ENCODE results near the gene FAM98B.

FAM98B gene

DNA sequence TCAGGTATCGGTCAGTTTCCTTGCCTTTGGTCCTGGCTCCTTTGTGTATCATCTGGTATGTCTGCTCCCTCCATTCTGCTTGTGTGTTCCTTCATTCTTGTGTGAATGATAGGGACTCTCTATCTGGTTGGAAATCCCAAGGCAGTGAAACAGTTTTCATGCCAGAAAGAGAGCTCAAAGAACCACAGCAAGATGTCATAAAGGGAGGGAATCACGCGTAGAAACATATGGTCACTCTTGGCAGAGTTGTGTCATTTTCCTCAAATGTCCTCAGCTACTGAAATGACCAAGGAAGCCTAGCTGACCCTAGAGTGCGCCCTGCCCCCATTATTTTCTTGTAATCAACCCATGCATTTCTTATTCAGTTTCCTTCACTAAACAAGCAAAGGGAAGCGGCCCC lies 62.7 kb downstream of the FAM98B start:
- H3K27ac ChIP-seq (ENCODE audit: low read length, poor library complexity, severe bottlenecking): no peak overlapping the region
- no peaks in the 10 kb centered on the region for H3K79me1 ChIP-seq (replicated peaks; ENCODE audit: low read length, poor library complexity, severe bottlenecking)
- no peaks in the 10 kb centered on the region for H3K9me3 ChIP-seq (ENCODE audit: control insufficient read depth, low read length)
- no peak overlapping the region for H3K4me2 ChIP-seq (ENCODE audit: low read length, poor library complexity, severe bottlenecking)
- H3K4me3 ChIP-seq (ENCODE audit: insufficient read depth in 1 of 2, low read depth in 1 of 2, low read length in 2 of 2): no peak overlapping the region
- H2AK5ac ChIP-seq (ENCODE audit: low read length, severe bottlenecking): no peak overlapping the region
- DNase-seq: no peak
- H3K9ac ChIP-seq (ENCODE audit: low read length): no peak overlapping the region
- no peak overlapping the region for H3K23ac ChIP-seq (ENCODE audit: low read length in 2 of 2)
- no peak overlapping the region for H2AFZ ChIP-seq (ENCODE audit: low read depth, low read length)
- no peak overlapping the region for H2BK120ac ChIP-seq (ENCODE audit: low read depth, low read length)
- no peaks in the 10 kb centered on the region for H3K36me3 ChIP-seq (ENCODE audit: control insufficient read depth in 1 of 2, insufficient read depth in 2 of 2, low read depth in 1 of 2, low read length in 2 of 2)
- no peak overlapping the region for H3K14ac ChIP-seq (ENCODE audit: low read length in 2 of 2)
- no peak overlapping the region for H3K18ac ChIP-seq (ENCODE audit: low read depth in 1 of 2, low read length in 2 of 2)
- no peak overlapping the region for H4K8ac ChIP-seq (ENCODE audit: low read length)
- peaks cover 5% of the 10 kb centered on the region for H3K4me1 ChIP-seq (ENCODE audit: control insufficient read depth, insufficient read depth, low read depth, low read length)
- no peak overlapping the region for H3K4ac ChIP-seq (ENCODE audit: low read depth in 1 of 2, low read length in 2 of 2)
- 89% methylated on average over 5 of the region's 5 CpGs for WGBS
- H2BK15ac ChIP-seq (ENCODE audit: low read depth, poor library complexity, severe bottlenecking): no peak overlapping the region
- no peak overlapping the region for H2BK5ac ChIP-seq (ENCODE audit: low read depth, low read length, poor library complexity, severe bottlenecking)
- no peak overlapping the region for H2BK12ac ChIP-seq (ENCODE audit: low read length in 2 of 2)
- peaks cover 0 to 14% of the 10 kb centered on the region in 2 experiments for H3K27me3 ChIP-seq (ENCODE audit: control insufficient read depth in 1 of 2, insufficient read depth in 1 of 2, low read length in 2 of 2)
- H4K91ac ChIP-seq (ENCODE audit: low read length): no peak overlapping the region

DNA sequence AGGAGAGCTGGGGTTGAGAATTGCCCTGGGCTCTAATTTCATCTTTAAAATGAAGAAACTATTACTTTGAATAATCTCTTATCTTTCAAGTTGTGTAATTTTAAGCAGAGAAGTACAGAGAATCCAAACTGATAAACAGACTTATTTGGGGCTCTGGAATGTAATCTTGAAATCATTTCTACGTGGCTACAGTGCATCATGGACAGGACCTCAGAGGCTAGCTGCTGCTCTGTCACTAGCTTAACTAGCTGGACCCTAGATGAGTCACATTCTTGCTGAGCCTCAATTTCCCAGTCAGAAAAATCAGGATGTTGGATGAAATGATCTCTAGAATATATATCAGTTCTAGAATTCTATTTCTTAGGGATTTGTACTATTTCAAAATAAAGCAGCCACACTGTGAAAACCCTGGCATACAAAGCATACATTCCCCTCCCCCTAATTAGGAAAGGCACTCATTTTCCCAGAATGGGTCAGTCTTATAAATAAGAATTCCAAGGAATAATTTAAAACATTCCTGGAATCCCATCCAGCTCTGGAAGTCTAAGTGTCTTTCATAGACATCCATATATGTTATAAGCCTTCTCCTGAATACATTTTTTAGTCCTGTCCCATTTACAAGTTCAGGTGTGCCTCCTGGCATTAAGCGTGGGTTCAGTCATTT lies 63.5 kb downstream of the FAM98B start:
- no peak overlapping the region for H3K27ac ChIP-seq (ENCODE audit: low read length, poor library complexity, severe bottlenecking)
- no peaks in the 10 kb centered on the region for H3K9me3 ChIP-seq (ENCODE audit: control insufficient read depth, low read length)
- 92% methylated on average over 2 of the region's 2 CpGs for WGBS
- H3K9ac ChIP-seq (ENCODE audit: low read length): no peak overlapping the region
- no peak overlapping the region for H2BK15ac ChIP-seq (ENCODE audit: low read depth, poor library complexity, severe bottlenecking)
- no peak for DNase-seq
- H4K91ac ChIP-seq (ENCODE audit: low read length): no peak overlapping the region
- peaks cover 5% of the 10 kb centered on the region for H3K4me1 ChIP-seq (ENCODE audit: control insufficient read depth, insufficient read depth, low read depth, low read length)
- no peak overlapping the region for H2BK5ac ChIP-seq (ENCODE audit: low read depth, low read length, poor library complexity, severe bottlenecking)
- H2BK12ac ChIP-seq (ENCODE audit: low read length in 2 of 2): no peak overlapping the region
- peaks cover 0 to 11% of the 10 kb centered on the region in 2 experiments for H3K27me3 ChIP-seq (ENCODE audit: control insufficient read depth in 1 of 2, insufficient read depth in 1 of 2, low read length in 2 of 2)
- no peak overlapping the region for H3K23ac ChIP-seq (ENCODE audit: low read length in 2 of 2)
- H3K18ac ChIP-seq (ENCODE audit: low read depth in 1 of 2, low read length in 2 of 2): no peak overlapping the region
- no peaks in the 10 kb centered on the region for H3K79me1 ChIP-seq (replicated peaks; ENCODE audit: low read length, poor library complexity, severe bottlenecking)
- no peaks in the 10 kb centered on the region for H3K36me3 ChIP-seq (ENCODE audit: control insufficient read depth in 1 of 2, insufficient read depth in 2 of 2, low read depth in 1 of 2, low read length in 2 of 2)
- H4K8ac ChIP-seq (ENCODE audit: low read length): no peak overlapping the region
- H3K4me2 ChIP-seq (ENCODE audit: low read length, poor library complexity, severe bottlenecking): no peak overlapping the region
- no peak overlapping the region for H3K14ac ChIP-seq (ENCODE audit: low read length in 2 of 2)
- H3K4me3 ChIP-seq (ENCODE audit: insufficient read depth in 1 of 2, low read depth in 1 of 2, low read length in 2 of 2): no peak overlapping the region
- H2AK5ac ChIP-seq (ENCODE audit: low read length, severe bottlenecking): no peak overlapping the region
- H2BK120ac ChIP-seq (ENCODE audit: low read depth, low read length): no peak overlapping the region
- no peak overlapping the region for H2AFZ ChIP-seq (ENCODE audit: low read depth, low read length)
- H3K4ac ChIP-seq (ENCODE audit: low read depth in 1 of 2, low read length in 2 of 2): no peak overlapping the region

DNA sequence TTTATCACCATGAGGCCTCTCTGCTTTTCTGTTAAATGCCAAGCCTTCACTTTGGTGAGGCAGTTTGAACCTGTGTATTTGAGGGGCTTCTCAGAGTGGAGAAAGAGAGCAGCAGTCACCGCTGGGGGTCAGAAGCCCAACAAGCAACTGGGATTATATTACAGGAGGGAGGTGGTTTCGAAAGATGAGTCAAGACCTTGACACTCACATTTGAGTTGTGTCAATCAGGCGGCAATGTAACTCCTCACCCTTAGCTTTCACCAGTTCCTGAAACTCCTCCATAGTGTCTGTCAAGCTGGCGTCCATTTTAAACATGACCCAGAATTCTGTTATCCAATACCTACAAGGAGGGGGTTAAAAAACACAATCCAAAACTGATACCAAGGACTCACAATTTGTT lies 64.2 kb downstream of the FAM98B start:
- H3K79me1 ChIP-seq (replicated peaks; ENCODE audit: low read length, poor library complexity, severe bottlenecking): no peaks in the 10 kb centered on the region
- no peak overlapping the region for H2BK5ac ChIP-seq (ENCODE audit: low read depth, low read length, poor library complexity, severe bottlenecking)
- no peak overlapping the region for H3K4ac ChIP-seq (ENCODE audit: low read depth in 1 of 2, low read length in 2 of 2)
- H3K4me3 ChIP-seq (ENCODE audit: insufficient read depth in 1 of 2, low read depth in 1 of 2, low read length in 2 of 2): no peak overlapping the region
- H2AK5ac ChIP-seq (ENCODE audit: low read length, severe bottlenecking): no peak overlapping the region
- H3K23ac ChIP-seq (ENCODE audit: low read length in 2 of 2): no peak overlapping the region
- no peak for DNase-seq
- peaks cover 0 to 10% of the 10 kb centered on the region in 2 experiments for H3K27me3 ChIP-seq (ENCODE audit: control insufficient read depth in 1 of 2, insufficient read depth in 1 of 2, low read length in 2 of 2)
- no peaks in the 10 kb centered on the region for H3K36me3 ChIP-seq (ENCODE audit: control insufficient read depth in 1 of 2, insufficient read depth in 2 of 2, low read depth in 1 of 2, low read length in 2 of 2)
- no peak overlapping the region for H4K8ac ChIP-seq (ENCODE audit: low read length)
- H2BK120ac ChIP-seq (ENCODE audit: low read depth, low read length): no peak overlapping the region
- H3K9me3 ChIP-seq (ENCODE audit: control insufficient read depth, low read length): no peaks in the 10 kb centered on the region
- H3K9ac ChIP-seq (ENCODE audit: low read length): no peak overlapping the region
- H4K91ac ChIP-seq (ENCODE audit: low read length): no peak overlapping the region
- no peak overlapping the region for H3K14ac ChIP-seq (ENCODE audit: low read length in 2 of 2)
- H2AFZ ChIP-seq (ENCODE audit: low read depth, low read length): no peak overlapping the region
- H3K4me2 ChIP-seq (ENCODE audit: low read length, poor library complexity, severe bottlenecking): no peak overlapping the region
- no peak overlapping the region for H2BK12ac ChIP-seq (ENCODE audit: low read length in 2 of 2)
- no peak overlapping the region for H3K18ac ChIP-seq (ENCODE audit: low read depth in 1 of 2, low read length in 2 of 2)
- no peak overlapping the region for H3K27ac ChIP-seq (ENCODE audit: low read length, poor library complexity, severe bottlenecking)
- peaks cover 5% of the 10 kb centered on the region for H3K4me1 ChIP-seq (ENCODE audit: control insufficient read depth, insufficient read depth, low read depth, low read length)
- 82% methylated on average over 4 of the region's 4 CpGs for WGBS
- H2BK15ac ChIP-seq (ENCODE audit: low read depth, poor library complexity, severe bottlenecking): no peak overlapping the region

DNA sequence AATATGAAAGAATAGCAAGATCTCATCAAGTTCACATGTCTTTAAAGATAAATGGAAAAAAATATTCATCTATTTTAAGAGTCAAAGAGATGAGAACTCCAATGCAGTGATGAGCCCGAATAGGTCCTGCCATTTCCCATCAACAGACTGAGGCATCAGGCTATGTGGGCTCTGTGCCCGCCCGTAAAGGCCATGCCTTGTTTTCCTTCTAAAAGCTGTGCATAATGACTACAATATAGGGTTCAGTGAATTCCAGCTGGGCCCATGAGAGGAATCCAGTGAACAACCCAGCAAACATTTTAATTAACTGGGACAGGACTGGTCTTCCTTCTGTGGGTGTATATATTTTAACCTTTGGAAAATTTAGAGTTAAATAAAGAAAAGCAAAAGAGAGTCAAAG lies 66.1 kb downstream of the FAM98B start:
- DNase-seq: no peak
- H3K4ac ChIP-seq (ENCODE audit: low read depth in 1 of 2, low read length in 2 of 2): no peak overlapping the region
- H3K9ac ChIP-seq (ENCODE audit: low read length): no peak overlapping the region
- no peak overlapping the region for H2BK5ac ChIP-seq (ENCODE audit: low read depth, low read length, poor library complexity, severe bottlenecking)
- no peak overlapping the region for H2BK15ac ChIP-seq (ENCODE audit: low read depth, poor library complexity, severe bottlenecking)
- H4K91ac ChIP-seq (ENCODE audit: low read length): no peak overlapping the region
- no peak overlapping the region for H2BK12ac ChIP-seq (ENCODE audit: low read length in 2 of 2)
- WGBS: 96% methylated on average over 3 of the region's 3 CpGs
- H3K27me3 ChIP-seq (ENCODE audit: control insufficient read depth in 1 of 2, insufficient read depth in 1 of 2, low read length in 2 of 2): peaks cover 0 to 6% of the 10 kb centered on the region in 2 experiments
- no peaks in the 10 kb centered on the region for H3K36me3 ChIP-seq (ENCODE audit: control insufficient read depth in 1 of 2, insufficient read depth in 2 of 2, low read depth in 1 of 2, low read length in 2 of 2)
- H3K9me3 ChIP-seq (ENCODE audit: control insufficient read depth, low read length): no peaks in the 10 kb centered on the region
- no peak overlapping the region for H3K4me2 ChIP-seq (ENCODE audit: low read length, poor library complexity, severe bottlenecking)
- no peak overlapping the region for H3K14ac ChIP-seq (ENCODE audit: low read length in 2 of 2)
- no peak overlapping the region for H3K27ac ChIP-seq (ENCODE audit: low read length, poor library complexity, severe bottlenecking)
- H2AFZ ChIP-seq (ENCODE audit: low read depth, low read length): no peak overlapping the region
- no peak overlapping the region for H3K23ac ChIP-seq (ENCODE audit: low read length in 2 of 2)
- no peak overlapping the region for H2AK5ac ChIP-seq (ENCODE audit: low read length, severe bottlenecking)
- no peak overlapping the region for H3K4me3 ChIP-seq (ENCODE audit: insufficient read depth in 1 of 2, low read depth in 1 of 2, low read length in 2 of 2)
- peaks cover 2% of the 10 kb centered on the region for H3K4me1 ChIP-seq (ENCODE audit: control insufficient read depth, insufficient read depth, low read depth, low read length)
- H3K79me1 ChIP-seq (replicated peaks; ENCODE audit: low read length, poor library complexity, severe bottlenecking): no peaks in the 10 kb centered on the region
- no peak overlapping the region for H3K18ac ChIP-seq (ENCODE audit: low read depth in 1 of 2, low read length in 2 of 2)
- H2BK120ac ChIP-seq (ENCODE audit: low read depth, low read length): no peak overlapping the region
- no peak overlapping the region for H4K8ac ChIP-seq (ENCODE audit: low read length)

All from mesenchymal stem cell (in vitro differentiated cells and primary cell).